ENCODE measurements around the gene ADGB. TPM values are rescaled to one million over a fixed set of nuclear protein-coding genes. Genes with fewer than 3 reads are reported as not detected.

ADGB gene
- total RNA-seq, 4 donors from 2014 or later, result 0.19 TPM; not detected in 3

DNA sequence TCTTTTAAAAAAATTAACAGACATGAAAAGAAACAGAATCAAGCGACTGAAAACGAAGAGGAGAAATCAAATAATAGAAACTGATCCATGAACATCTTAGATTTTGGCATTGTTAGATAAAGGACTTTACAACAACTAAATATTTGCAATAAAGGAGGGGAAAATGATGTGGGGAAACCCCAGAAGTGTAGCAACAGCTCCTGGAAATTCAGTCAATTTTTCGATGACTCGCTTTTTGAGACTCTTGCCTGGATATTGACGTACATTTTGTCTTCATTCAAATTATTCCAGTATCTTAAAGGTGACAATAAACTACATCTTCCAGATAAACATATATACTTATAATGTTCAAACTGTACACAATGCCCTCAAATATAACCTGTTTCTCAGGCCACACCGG lies 44.1 kb downstream of the ADGB start:
- H3K27ac ChIP-seq, result no peak overlapping the region
- intact Hi-C loops (cut with DNase I), result no loop called here
- H3K4me1 ChIP-seq, result no peaks in the 10 kb centered on the region
- no peaks in the 10 kb centered on the region for H3K36me3 ChIP-seq
- H3K4me3 ChIP-seq, result no peak overlapping the region
- H3K27me3 ChIP-seq, result no peaks in the 10 kb centered on the region
- DNase-seq, result no peak
- H3K9me3 ChIP-seq, result no peaks in the 10 kb centered on the region
- WGBS, 2 donors, result 82 to 85% methylated on average over 6 of the region's 6 CpGs
- TF ChIP-seq, protein P1, sequence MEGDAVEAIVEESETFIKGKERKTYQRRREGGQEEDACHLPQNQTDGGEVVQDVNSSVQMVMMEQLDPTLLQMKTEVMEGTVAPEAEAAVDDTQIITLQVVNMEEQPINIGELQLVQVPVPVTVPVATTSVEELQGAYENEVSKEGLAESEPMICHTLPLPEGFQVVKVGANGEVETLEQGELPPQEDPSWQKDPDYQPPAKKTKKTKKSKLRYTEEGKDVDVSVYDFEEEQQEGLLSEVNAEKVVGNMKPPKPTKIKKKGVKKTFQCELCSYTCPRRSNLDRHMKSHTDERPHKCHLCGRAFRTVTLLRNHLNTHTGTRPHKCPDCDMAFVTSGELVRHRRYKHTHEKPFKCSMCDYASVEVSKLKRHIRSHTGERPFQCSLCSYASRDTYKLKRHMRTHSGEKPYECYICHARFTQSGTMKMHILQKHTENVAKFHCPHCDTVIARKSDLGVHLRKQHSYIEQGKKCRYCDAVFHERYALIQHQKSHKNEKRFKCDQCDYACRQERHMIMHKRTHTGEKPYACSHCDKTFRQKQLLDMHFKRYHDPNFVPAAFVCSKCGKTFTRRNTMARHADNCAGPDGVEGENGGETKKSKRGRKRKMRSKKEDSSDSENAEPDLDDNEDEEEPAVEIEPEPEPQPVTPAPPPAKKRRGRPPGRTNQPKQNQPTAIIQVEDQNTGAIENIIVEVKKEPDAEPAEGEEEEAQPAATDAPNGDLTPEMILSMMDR (IDR thresholded peaks at IDR 0.05), result no peak

DNA sequence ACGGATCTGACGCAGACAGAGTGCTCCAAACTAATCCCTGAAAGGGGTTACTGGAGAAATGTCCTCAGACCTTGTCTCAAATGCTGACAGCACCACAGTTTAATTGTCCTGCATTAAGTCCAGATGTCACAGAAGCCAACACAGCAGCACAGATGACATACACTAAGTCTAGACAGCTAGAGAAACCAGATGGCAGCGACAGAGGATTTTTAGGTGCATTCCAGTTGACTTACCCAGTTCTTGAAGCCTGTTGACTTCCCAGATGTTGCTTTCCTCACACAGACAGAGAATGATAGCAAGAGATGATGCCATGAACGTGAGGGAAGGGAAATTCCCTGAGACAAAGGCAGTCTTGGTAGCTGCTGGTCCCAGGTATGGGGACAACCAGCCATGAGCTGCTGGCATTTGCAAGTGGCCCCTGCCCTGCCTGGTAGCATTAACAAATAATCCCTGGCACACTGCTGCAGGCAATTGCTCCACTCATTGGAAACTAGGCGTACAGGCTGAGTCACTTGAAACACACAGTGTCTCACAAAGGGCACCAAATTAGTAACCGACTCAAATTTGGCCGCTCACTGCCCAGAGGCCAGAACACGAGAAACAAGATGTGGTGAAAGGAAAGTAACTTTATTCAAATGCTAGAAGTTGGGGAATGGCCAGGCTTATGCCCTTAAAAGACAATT lies 52.2 kb downstream of the ADGB start:
- intact Hi-C loops (cut with DNase I), result no loop called here
- Histone ChIP-seq H3K9me3 (no peaks in the 10 kb centered on the region), H3K4me3 (no peak overlapping the region), H3K27ac (no peak overlapping the region), H3K27me3 (no peaks in the 10 kb centered on the region), H3K36me3 (no peaks in the 10 kb centered on the region), H3K4me1 (no peaks in the 10 kb centered on the region)
- 58 to 70% methylated on average over 7 to 8 of the region's 8 CpGs for WGBS, 2 donors
- no peak for DNase-seq
- TF ChIP-seq, protein P1 (IDR thresholded peaks at IDR 0.05), result no peak
- no peak for TF ChIP-seq POLR2A (IDR thresholded peaks at IDR 0.05)

DNA sequence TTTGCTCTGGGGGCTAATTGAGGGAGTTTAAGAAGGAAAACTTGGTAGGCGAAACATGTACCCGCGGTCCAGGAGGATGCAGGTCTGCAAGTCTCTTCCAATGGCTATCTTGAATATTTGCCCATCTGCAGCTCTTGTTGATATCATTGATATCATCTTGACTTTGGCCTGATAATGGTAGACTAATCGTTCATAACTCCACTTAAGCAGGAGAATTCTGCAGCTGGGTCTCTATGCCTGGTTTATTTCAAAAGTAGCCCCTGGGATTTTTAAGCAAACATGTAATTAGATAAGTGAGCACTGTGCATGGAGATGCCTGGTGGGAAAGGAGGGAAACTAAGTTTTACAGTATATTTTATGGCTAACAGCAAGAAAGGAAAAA lies 52.7 kb downstream of the ADGB start:
- intact Hi-C loops (cut with DNase I), result no loop called here
- Histone ChIP-seq H3K27ac (no peak overlapping the region), H3K4me1 (no peaks in the 10 kb centered on the region), H3K36me3 (no peaks in the 10 kb centered on the region), H3K27me3 (no peaks in the 10 kb centered on the region), H3K4me3 (no peak overlapping the region), H3K9me3 (no peaks in the 10 kb centered on the region)
- 86 to 88% methylated on average over 4 of the region's 4 CpGs for WGBS, 2 donors
- DNase-seq, result no peak
- no peak for TF ChIP-seq POLR2A (IDR thresholded peaks at IDR 0.05)
- TF ChIP-seq, protein P1 (IDR thresholded peaks at IDR 0.05), result no peak

DNA sequence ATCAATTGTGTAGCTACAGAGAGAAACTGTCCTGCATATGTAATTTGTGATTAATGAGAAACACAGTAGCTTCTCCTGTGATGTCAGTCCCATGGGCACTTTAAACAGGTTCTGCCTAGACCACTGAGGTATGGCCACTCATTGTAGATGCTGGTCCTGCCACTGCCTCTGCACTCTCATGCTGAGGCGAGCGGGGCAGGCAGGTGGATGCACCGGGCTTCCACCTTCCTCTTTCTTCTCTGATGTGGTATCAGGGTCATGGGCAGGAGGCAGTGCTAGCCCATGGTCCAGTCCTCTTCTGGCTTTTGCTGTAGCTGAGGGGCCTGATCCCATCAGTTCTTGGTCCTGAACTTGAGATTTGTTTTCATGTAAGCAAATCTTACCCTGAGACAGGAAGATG lies 58.7 kb downstream of the ADGB start:
- Histone ChIP-seq H3K4me3 (no peak overlapping the region), H3K27me3 (no peaks in the 10 kb centered on the region), H3K36me3 (no peaks in the 10 kb centered on the region), H3K4me1 (no peaks in the 10 kb centered on the region), H3K27ac (no peak overlapping the region), H3K9me3 (no peaks in the 10 kb centered on the region)
- whole genome bisulfite sequencing, 2 donors, result 79 to 97% methylated on average over 3 of the region's 3 CpGs
- TF ChIP-seq, protein P1 (IDR thresholded peaks at IDR 0.05), result no peak
- TF ChIP-seq POLR2A (IDR thresholded peaks at IDR 0.05), result no peak
- intact Hi-C loops (cut with DNase I), result no loop called here
- no peak for DNase-seq

DNA sequence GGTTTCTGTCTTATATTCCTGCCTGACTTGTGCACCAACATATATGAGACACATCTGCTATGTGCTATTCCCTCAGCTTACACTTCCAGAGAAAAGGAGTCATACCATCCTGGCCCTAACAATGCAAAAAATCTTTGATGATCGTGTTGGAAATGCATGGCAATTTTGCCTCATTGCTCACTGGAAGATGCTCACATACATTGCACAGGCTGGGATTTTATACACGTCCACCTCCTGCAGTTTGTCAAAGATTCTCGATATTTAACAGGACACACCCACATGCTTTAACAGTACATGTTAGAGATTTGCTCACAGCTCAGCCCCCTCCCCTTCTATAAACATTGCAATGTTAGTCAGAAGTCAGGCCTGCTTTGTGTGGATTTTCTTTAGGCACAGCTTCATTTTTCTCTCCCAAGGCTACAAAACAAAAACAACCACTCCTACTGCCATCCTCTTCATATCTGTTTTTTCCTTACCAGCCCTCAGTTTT lies 66.1 kb downstream of the ADGB start:
- Histone ChIP-seq H3K4me1 (no peaks in the 10 kb centered on the region), H3K36me3 (no peaks in the 10 kb centered on the region), H3K4me3 (no peak overlapping the region), H3K27me3 (no peaks in the 10 kb centered on the region), H3K27ac (no peak overlapping the region), H3K9me3 (no peaks in the 10 kb centered on the region)
- DNase-seq, result no peak
- 20 to 40% methylated on average over 3 of the region's 3 CpGs for WGBS, 2 donors
- intact Hi-C loops (cut with DNase I), result no loop called here
- TF ChIP-seq, protein P1 (IDR thresholded peaks at IDR 0.05), result no peak
- TF ChIP-seq POLR2A (IDR thresholded peaks at IDR 0.05), result no peak

Data from esophagus squamous epithelium (tissue), 5 donors.